IPS DF 4.7 (cell line): ENCODE results near the gene ZNF511.

Source experiments
- DNase-seq: peaks from one replicate; pipeline ENCODE4 v3.0.0-alpha.2; 2013; ENCODE audit warnings: low spot score; ENCODE audit errors: extremely low read depth

ZNF511 gene

DNA sequence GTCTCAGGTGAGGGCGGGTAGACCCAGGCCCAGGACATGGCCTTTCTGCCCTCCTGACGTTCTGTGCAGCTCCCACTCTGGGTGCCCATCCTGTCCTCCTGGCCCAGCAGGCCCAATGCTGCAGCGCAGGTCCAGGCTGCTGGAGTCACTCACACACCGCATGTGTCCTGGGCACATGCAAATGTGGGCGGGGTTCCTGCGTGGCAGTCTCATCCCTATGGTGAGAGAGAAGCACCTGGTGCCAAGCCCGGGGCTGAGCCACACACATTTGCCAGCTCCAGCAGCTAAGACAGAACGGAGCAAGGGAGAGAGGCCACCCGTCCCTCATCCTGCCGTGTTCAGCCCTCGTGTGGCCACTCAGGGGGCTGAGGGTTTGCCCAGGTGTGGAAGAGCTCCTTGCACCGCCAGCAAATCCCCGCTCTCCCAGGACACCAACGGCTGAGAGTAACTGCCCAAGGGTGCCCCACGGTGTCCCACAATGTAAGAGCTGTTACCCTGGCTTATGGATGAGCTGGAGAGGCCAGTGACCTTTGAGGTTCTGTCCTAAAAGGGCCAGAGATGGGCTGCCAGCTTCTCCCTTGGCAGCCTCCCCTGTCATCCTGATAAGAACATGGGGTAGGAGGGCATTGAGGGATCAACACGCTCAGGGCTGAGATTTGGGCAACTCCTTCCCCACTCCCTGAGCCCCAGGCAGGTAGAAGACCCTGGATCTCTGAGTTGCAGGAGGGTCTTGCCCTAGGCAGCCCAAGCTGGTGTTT lies 44.7 kb downstream of the ZNF511 start:
- no peak for DNase-seq

GRCh38 chr10:133353988-133354605 lies 45.4 kb downstream of the ZNF511 start:
- DNase-seq = no peak

DNA sequence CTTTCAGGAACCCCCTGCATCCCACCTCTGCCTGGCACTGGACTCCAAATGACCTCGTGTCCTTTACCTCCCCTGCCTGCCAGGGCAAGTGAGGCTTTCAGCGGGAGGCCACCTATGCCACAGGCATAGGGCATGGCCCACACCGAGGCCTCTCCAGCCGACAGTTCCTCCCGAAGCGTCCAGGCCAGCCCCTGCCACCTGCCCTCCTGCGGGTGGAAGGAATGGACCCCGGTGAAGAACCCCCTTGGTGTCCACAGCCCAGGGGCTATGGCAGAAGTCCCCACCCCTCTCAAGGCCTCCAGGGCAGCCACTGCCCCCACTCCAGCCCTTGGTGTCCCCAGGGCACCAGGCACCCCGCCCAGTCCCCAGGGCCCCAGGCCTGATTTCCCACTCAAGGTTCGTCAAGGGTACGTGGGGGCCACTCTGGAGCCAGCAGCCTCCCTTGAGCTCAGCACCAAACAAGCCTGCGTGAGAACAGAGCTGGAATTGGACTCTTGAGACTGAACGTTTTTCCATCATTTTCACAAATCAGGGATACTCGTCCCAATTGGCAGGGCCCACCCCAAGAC lies 46.0 kb downstream of the ZNF511 start:
- no peak for DNase-seq

GRCh38 chr10:133355266-133355665 lies 46.6 kb downstream of the ZNF511 start:
- DNase-seq = no peak

DNA sequence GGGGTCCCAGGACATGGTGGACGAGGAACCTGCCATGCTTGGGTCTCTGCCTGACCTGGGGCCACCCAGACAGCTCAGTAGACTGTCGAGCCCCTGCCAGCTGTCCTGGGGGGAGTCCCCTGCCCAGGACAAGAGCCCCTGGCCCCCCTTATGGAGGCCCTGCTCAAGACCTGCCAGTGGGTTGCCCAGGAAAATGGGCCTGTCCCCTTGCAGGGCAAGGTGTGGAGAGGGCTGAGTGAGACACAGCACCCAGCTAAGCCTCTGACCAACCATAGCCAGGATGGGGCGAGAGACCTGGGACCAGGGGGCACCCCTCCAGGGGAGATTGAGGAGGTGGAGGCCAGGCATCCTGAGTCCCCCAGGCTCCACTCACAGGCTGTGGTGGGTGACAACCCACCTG lies 47.3 kb downstream of the ZNF511 start:
- DNase-seq = no peak

DNA sequence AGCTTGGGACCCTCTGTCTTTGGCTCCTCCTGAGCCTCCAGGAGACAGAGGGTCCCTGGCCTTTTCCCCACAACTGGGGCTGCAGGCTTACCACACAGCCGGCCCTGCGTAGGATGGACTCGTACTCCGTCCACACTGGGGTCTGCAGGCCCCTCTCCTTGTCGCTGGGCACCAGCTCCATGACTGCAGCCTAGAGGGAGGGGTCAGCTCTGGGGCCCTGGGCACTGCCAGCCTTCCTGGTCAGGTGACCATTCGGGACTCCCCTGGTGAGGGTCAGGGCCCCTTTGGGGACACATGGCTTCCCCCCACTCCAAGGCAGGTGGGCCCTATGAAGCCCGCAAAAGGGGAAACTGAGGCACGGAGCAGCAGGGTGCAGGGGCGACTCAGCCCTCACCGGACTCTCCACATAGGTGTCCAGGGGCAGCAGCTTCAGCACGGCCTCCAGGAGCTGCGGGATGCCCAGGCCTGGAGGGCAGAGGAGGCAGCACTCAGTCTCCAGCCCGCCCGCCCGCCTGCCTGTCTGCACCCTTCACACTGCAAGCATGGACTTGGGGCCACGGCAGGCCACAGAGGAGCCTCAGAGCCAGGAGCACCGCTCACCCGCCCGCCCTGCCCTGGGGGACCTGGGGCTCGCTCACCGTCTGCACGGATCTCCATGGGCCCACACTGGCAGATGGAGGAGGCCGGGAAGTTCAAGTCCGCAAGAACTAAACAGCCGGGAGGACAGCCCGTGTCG lies 48.0 kb downstream of the ZNF511 start:
- DNase-seq = no peak

GRCh38 chr10:133357285-133358161 lies 48.8 kb downstream of the ZNF511 start, which contains the start of gene FUOM:
TSS of gene FUOM (minus strand) at chr10:133358019. CDS start at chr10:133358007, 12 bp downstream.
- DNase-seq = no peak

GRCh38 chr10:133358162-133358924 lies 49.6 kb downstream of the ZNF511 start:
- no peak for DNase-seq

DNA sequence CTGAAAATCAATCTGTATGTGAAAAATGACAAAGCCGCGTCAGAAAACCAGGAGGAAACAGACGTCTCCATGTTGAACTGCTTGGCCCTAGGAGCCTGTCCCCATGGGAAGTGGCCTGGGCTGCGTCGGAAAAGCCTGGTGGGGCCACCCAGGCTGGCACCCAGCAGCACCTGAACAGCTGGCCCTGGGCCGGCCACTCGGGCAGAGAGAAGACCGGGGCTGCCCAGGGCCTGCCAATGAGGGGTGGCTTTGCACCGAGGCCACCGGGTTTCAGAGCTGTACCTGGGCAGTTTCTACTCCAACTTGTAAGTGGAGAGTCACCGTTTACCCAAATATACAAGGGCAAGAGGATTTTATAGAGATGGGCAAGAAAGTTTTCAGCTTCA lies 50.2 kb downstream of the ZNF511 start:
- no peak for DNase-seq

DNA sequence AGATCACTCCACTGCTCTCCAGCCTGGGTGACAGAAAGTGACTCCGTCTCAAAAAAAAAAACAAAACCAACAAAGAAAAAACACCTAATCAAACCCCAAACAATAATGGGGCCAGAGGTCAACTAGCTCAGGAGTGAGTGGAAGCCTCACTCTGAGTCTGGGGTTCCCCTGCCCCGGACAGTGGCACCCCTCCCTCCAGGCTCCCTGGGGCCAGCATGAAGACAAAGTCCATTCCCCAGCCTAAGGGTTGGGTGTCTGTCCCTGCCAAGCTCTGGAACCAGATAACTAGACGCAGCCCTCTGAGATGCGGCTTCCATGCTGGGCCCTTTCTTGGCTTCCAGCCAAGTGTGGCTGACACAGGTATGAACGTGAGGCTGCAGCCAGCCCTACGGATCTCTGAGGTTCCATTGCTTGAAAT lies 50.8 kb downstream of the ZNF511 start:
- no peak for DNase-seq

DNA sequence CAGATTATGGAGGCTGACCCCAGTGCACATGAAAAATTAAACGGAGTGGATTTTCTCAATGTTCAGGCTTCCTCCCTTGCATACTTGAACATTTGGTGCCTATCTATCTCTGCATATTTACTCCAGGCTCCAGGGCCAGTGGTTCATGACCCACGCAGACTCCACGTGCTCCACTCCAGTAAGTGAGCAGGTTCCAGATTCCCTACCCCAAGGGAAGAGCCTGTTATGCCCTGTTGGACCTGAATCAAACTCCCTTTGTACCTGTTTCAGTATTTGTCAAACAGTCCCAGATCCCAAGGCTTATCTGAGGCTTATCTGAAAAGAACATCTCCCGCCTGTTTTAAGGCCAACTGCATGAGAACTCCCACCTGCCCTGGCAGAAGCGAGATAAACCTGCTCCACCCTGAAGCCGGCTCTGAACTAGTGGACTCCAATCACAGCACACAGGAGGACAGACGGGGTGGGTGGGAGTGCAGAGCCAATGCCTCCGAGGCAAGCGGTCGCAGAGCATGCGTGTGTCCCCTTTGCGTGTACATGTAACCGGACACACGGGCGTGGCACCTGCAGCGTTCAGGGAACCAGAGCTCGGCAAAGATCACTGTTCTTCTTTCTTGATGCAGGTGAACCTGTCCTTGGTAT lies 51.4 kb downstream of the ZNF511 start:
- DNase-seq = no peak

DNA sequence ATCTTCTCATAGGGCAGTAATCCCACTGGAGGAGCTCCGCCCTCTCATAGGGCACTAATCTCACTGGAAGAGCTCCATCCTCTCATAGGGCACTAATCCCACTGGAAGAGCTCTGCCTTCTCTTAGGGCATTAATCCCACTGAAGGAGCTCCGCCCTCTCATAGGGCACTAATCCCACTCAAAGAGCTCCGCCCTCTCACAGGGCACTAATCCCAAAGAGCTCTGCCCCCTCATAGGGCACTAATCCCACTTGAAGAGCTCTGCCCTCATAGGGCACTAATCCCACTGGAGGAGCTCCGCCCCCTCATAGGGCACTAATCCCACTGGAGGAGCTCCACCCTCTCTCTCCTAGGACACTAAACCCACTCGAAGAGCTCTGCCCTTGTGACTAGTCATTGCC lies 52.5 kb downstream of the ZNF511 start:
- no peak for DNase-seq

GRCh38 chr10:133361773-133362441 lies 53.2 kb downstream of the ZNF511 start:
- no peak for DNase-seq
